Panc1 (cell line): ENCODE data around the gene SERPINA12. TPM values are rescaled to one million over a fixed set of nuclear protein-coding genes. Genes with fewer than 3 reads are reported as not detected.

ENCODE experiments used
- ATAC-seq: fragments of 200-7000 bp; cut with Tn5 transposase; 2 replicates; pipeline ENCODE4 v1.9.1; 2020; ENCODE audit warnings: mild to moderate bottlenecking, moderate library complexity
- BruUV-seq: library from RNA; stranded (reverse); fragments of 400-500 nt; replicated peaks from 2 replicates; lab custom pipeline; 2021; lab: Mats Ljungman, UMichigan
- CTCF ChIA-PET: fragments of 300-600 bp; sonication (Branson Sonifier 250); formaldehyde crosslinking; loops from one replicate; lab custom pipeline; 2022; ENCODE audit warnings: antibody characterized with exemption; lab: Charles Lee
- POLR2A ChIA-PET: fragments of 300-600 bp; sonication (Branson Sonifier 250); formaldehyde crosslinking; loops from one replicate; lab custom pipeline; 2022; ENCODE audit warnings: antibody characterized with exemption; lab: Charles Lee
- DNase-seq: peaks from one replicate; pipeline ENCODE4 v3.0.0-alpha.2; 2010; ENCODE audit warnings: low read depth, low spot score
- H3K27ac ChIP-seq: 2 replicates; pipeline ENCODE4 v1.5.1; 2011; ENCODE audit warnings: mild to moderate bottlenecking, low read length, inconsistent platforms
- H3K27me3 ChIP-seq: fragments of 200-500 bp; sonication (Bioruptor generic); 2 replicates; pipeline ENCODE4 v1.6.0; 2014; ENCODE audit warnings: low read length, inconsistent platforms; ENCODE audit not compliant: control insufficient read depth, insufficient read depth
- H3K36me3 ChIP-seq: fragments of 200-500 bp; sonication (Bioruptor generic); 2 replicates; pipeline ENCODE4 v1.5.1; 2014; ENCODE audit warnings: inconsistent platforms, mild to moderate bottlenecking, low read length, moderate library complexity; ENCODE audit not compliant: control insufficient read depth, insufficient read depth
- H3K4me1 ChIP-seq: 2 replicates; pipeline ENCODE4 v1.5.1; 2011; ENCODE audit warnings: inconsistent platforms, mild to moderate bottlenecking, low read length, moderate library complexity; ENCODE audit not compliant: control insufficient read depth, insufficient read depth
- H3K4me3 ChIP-seq, 2 experiments: 2 replicates each; pipeline ENCODE4 v1.5.1; 2011 to 2012; ENCODE audit warnings: low read depth in 2 of 2, low read length in 2 of 2, mild to moderate bottlenecking in 2 of 2, inconsistent platforms in 1 of 2, moderate library complexity in 1 of 2
- H3K9me3 ChIP-seq: fragments of 200-500 bp; sonication (Bioruptor generic); 2 replicates; pipeline ENCODE4 v1.5.1; 2014; ENCODE audit warnings: low read depth, mild to moderate bottlenecking, inconsistent platforms, low read length, moderate library complexity; ENCODE audit not compliant: control insufficient read depth, insufficient read depth
- POLR2AphosphoS5 ChIP-seq: IDR thresholded peaks from 2 replicates; pipeline ENCODE4 v1.6.1; 2012; ENCODE audit warnings: mild to moderate bottlenecking, low read depth, low read length, moderate library complexity
- SIN3A ChIP-seq: IDR thresholded peaks from 2 replicates; pipeline ENCODE4 v1.6.1; 2012; ENCODE audit warnings: low read depth, mild to moderate bottlenecking, low read length, moderate library complexity, borderline replicate concordance; ENCODE audit not compliant: insufficient read depth
- TCF7L2 ChIP-seq: IDR thresholded peaks from 2 replicates; pipeline ENCODE4 v1.6.1; 2011; ENCODE audit warnings: mild to moderate bottlenecking, low read depth, low read length, inconsistent platforms
- in situ Hi-C: cut with HindIII; loops from 2 replicates; pipeline ENCODE4 v1.10.0; 2016; ENCODE audit warnings: low sequenced_read_pairs, low pct_unique_long_range_greater_than_20kb
- intact Hi-C: fragments of 100-400 bp; cut with micrococcal nuclease; formaldehyde crosslinking; loops from one replicate; pipeline ENCODE4 v1.10.0; 2022; ENCODE audit not compliant: unreplicated experiment
- total RNA-seq: library from RNA; stranded (reverse); gene quantifications from one replicate; pipeline ENCODE4 v1.2.1, GENCODE V29; 2021; ENCODE audit not compliant: unreplicated experiment
- TF ChIP-seq, protein P1 (sequence below), 2 experiments: IDR thresholded peaks; 2 replicates each; pipeline ENCODE4 v1.6.1; 2011 to 2012; ENCODE audit warnings: low read depth in 2 of 2, control low read depth in 1 of 2, low read length in 1 of 2, mild to moderate bottlenecking in 1 of 2, moderate library complexity in 1 of 2; ENCODE audit not compliant: insufficient read depth in 1 of 2
- TF ChIP-seq, protein P2 (sequence below): fragments of 450-650 bp; IDR thresholded peaks from 2 replicates; pipeline ENCODE4 v1.5.1; 2017; ENCODE audit warnings: mild to moderate bottlenecking

SERPINA12 gene
- total RNA-seq, 1 experiment from 2014 or later: not detected

DNA sequence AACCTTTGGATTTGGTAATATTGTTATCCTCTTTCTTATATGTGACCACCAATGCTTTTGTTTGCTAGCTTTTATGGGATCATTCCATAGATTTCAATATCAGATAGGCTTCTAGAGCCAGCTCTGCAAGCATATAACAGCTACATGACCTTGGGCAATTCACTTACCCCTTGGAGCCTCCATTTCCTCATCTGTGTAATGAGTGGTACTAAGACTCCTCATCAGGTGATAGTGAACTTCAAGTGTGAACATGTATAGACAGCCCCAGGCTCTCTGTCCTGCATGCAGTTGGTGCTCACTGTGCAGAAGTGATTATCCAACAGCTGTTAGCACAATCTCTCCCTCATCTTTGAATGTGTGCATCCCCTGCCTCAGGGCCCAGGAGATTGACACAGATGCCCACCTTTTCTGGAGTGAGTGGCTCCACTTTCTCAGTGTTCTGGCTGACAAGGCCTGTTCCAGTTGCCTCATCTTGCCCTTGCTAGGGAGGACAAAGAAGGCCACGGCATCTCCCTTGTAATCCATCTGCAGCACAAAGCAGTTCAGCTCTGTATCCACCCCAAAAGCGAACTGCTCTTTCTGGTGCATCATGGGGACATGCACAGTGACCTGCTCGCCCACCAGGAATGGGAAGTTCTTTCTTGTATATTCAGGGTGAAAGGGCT lies 42.4 kb downstream of the SERPINA12 start:
- POLR2A ChIA-PET: no interaction called here
- no TSS peak for BruUV-seq
- no peak for DNase-seq

DNA sequence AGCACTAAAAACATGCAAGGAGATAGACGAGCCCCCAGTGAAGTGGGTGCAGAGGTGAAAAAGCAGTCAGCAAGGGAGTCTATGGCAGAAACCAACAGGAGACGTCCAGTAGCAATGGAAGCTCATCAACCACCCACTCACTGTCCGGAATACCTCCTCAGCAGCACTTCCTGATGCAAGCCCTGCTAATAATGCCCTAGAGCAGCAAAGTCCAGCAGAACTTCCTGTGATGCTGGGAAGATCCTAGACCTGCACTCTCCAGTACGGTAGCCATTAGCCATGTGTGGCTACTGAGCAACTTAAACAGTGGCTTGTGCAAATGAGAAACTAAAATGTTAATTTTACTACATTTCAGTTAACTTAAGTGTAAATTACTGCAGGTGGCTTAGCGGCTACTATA lies 44.2 kb downstream of the SERPINA12 start:
- Histone ChIP-seq H3K27me3 (no peaks in the 10 kb centered on the region), H3K4me3 (no peak overlapping the region), H3K9me3 (no peaks in the 10 kb centered on the region), H3K36me3 (no peaks in the 10 kb centered on the region), H3K27ac (no peak overlapping the region), H3K4me1 (no peaks in the 10 kb centered on the region)
- intact Hi-C loops (no loop called here), in situ Hi-C loops (no loop called here)
- CTCF ChIA-PET: no interaction called here
- POLR2A ChIA-PET: no interaction called here
- ATAC-seq (no peak), DNase-seq (no peak)
- no TSS peak for BruUV-seq
- TF ChIP-seq, protein P1, sequence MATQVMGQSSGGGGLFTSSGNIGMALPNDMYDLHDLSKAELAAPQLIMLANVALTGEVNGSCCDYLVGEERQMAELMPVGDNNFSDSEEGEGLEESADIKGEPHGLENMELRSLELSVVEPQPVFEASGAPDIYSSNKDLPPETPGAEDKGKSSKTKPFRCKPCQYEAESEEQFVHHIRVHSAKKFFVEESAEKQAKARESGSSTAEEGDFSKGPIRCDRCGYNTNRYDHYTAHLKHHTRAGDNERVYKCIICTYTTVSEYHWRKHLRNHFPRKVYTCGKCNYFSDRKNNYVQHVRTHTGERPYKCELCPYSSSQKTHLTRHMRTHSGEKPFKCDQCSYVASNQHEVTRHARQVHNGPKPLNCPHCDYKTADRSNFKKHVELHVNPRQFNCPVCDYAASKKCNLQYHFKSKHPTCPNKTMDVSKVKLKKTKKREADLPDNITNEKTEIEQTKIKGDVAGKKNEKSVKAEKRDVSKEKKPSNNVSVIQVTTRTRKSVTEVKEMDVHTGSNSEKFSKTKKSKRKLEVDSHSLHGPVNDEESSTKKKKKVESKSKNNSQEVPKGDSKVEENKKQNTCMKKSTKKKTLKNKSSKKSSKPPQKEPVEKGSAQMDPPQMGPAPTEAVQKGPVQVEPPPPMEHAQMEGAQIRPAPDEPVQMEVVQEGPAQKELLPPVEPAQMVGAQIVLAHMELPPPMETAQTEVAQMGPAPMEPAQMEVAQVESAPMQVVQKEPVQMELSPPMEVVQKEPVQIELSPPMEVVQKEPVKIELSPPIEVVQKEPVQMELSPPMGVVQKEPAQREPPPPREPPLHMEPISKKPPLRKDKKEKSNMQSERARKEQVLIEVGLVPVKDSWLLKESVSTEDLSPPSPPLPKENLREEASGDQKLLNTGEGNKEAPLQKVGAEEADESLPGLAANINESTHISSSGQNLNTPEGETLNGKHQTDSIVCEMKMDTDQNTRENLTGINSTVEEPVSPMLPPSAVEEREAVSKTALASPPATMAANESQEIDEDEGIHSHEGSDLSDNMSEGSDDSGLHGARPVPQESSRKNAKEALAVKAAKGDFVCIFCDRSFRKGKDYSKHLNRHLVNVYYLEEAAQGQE (IDR thresholded peaks at IDR 0.05; ENCODE audit: insufficient read depth in 1 of 2, low read depth in 2 of 2, low read length in 1 of 2): no peak
- TF ChIP-seq TCF7L2: no peak
- no peak for TF ChIP-seq POLR2AphosphoS5
- TF ChIP-seq SIN3A: no peak
- TF ChIP-seq, protein P2, sequence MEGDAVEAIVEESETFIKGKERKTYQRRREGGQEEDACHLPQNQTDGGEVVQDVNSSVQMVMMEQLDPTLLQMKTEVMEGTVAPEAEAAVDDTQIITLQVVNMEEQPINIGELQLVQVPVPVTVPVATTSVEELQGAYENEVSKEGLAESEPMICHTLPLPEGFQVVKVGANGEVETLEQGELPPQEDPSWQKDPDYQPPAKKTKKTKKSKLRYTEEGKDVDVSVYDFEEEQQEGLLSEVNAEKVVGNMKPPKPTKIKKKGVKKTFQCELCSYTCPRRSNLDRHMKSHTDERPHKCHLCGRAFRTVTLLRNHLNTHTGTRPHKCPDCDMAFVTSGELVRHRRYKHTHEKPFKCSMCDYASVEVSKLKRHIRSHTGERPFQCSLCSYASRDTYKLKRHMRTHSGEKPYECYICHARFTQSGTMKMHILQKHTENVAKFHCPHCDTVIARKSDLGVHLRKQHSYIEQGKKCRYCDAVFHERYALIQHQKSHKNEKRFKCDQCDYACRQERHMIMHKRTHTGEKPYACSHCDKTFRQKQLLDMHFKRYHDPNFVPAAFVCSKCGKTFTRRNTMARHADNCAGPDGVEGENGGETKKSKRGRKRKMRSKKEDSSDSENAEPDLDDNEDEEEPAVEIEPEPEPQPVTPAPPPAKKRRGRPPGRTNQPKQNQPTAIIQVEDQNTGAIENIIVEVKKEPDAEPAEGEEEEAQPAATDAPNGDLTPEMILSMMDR: no peak

More for the DNA sequence above, 42.4 kb downstream of the SERPINA12 start:
- CTCF ChIA-PET: no interaction called here
- Histone ChIP-seq H3K36me3 (no peaks in the 10 kb centered on the region), H3K4me3 (no peak overlapping the region), H3K9me3 (no peaks in the 10 kb centered on the region), H3K27ac (no peak overlapping the region), H3K27me3 (no peaks in the 10 kb centered on the region), H3K4me1 (no peaks in the 10 kb centered on the region)
- ATAC-seq: no peak
- TF ChIP-seq, protein P1 (IDR thresholded peaks at IDR 0.05; ENCODE audit: insufficient read depth in 1 of 2, low read depth in 2 of 2, low read length in 1 of 2): no peak
- TF ChIP-seq, protein P2: no peak
- TF ChIP-seq POLR2AphosphoS5 (no peak), SIN3A (no peak), TCF7L2 (no peak)
- intact Hi-C loops (no loop called here), in situ Hi-C loops (no loop called here)
